H7 (cell line): ENCODE measurements around the gene MTHFS. TPM values are rescaled to one million over a fixed set of nuclear protein-coding genes. Genes with fewer than 3 reads are reported as not detected.
A peak's percentile ranks its signal among the peaks of the same experiment; 100 is the strongest.
"Not testable (repeated sequence)": the region's sequence is repeated elsewhere in the genome, so short reads cannot be mapped to it uniquely, and the experiment has no call there.

ENCODE experiments used
- DNase-seq: peaks from one replicate; pipeline ENCODE4 v3.0.0; 2012
- H3K27me3 ChIP-seq: 2 replicates; pipeline ENCODE4 v1.6.0; 2011; ENCODE audit warnings: mild to moderate bottlenecking, low read length; ENCODE audit not compliant: control insufficient read depth, insufficient read depth
- H3K36me3 ChIP-seq: replicated peaks from 2 replicates; pipeline ENCODE4 v1.5.1; 2011; ENCODE audit warnings: low read length; ENCODE audit not compliant: control insufficient read depth, insufficient read depth
- H3K4me3 ChIP-seq: 2 replicates; pipeline ENCODE4 v1.5.1; 2011; ENCODE audit warnings: low read depth, mild to moderate bottlenecking, control low read depth, low read length, moderate library complexity; ENCODE audit not compliant: insufficient read depth
- total RNA-seq: library from RNA; depleted of rRNA; stranded (reverse); fragments of >200 nt; shearing (Covaris generic); gene quantifications from 2 replicates; pipeline ENCODE4 v1.2.3, GENCODE V29; 2014

MTHFS gene
- total RNA-seq, 1 experiment from 2014 or later, result 13.9 TPM

DNA sequence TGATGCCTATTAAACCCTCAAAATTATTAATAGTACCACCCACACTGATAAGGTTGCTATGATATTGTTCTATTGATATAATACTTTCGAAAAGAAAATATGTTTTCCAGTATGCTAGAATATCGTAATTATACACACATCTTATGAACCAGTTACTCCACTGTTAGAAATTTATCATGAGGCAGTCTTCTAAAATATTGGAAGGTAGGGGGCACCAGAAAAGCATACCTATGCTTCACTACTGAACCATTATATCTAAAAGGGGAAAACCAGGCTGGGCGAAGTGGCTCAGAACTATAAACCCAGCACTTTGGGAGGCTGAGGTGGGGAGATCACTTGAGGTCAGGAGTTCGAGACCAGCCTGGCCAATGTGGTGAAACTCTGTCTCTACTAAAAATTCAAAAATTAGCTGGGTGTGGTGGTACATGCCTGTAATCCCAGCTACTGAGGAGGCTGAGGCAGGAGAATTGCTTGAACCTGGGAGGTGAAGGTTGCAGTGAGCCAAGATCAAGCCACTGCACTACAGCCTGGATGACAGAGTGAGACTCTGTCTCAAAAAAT lies 4.1 kb upstream of the MTHFS start:
- not testable (repeated sequence) for H3K36me3 ChIP-seq, DNase-seq, H3K27me3 ChIP-seq, H3K4me3 ChIP-seq

DNA sequence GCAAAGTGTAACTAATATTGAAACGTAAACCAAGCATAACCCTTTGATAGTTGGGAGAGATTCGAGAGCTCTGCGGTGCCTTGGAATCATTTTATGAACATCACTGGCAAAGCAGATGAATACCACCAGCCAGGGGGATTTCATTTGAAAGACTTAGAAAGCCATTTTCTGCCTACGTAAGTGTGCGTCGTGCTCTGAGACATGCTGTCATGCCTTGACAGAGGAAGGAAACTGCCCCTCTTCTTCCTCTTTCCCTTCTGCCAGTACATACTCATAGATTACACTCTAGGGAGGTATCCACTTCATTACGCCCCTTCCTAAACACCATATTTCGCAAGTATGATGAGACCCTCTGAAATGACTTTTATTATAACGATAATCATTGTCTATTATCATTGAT lies 3.3 kb upstream of the MTHFS start:
- no peaks in the 10 kb centered on the region for H3K27me3 ChIP-seq
- no peak for DNase-seq
- no peaks in the 10 kb centered on the region for H3K36me3 ChIP-seq
- no peak overlapping the region for H3K4me3 ChIP-seq

DNA sequence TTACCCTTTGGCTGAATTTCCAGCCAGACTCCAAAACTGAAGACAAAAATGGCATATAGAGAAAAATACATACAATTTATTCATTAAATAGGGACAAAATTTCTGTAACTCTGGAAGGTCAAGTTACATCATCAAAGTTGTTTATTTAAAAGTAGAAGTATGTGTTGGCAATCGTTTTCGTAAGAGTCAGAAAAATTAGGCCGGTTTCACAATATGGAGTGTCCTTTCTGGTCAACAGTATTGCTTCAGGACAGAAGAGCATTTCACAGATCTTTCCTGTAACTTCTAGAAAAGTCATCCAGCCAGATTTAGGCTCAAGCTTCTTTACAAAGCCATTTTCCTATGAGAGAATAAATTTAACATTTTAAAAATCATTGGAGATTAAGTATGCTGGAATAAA lies 2.0 kb upstream of the MTHFS start:
- DNase-seq, H3K4me3 ChIP-seq, H3K27me3 ChIP-seq, H3K36me3 ChIP-seq: not testable (repeated sequence)

DNA sequence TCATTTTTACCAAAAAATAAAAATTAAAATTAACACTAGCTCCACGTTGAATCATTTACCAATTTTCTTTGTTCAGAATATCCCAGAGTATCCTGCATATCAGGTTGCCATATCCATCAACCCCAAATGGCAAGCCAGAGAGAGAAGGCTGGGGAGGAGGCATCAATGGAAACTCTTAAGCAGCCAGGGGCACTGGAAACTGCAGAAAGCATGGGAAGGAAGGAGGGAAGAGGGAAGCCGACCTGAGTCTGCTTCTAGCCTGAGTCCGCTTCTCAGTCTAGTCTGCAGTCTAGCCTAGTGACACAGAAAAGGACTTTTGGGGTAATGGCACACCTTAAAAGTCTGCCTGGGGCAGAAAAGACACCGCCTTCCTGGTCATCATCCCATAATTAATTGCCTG lies 1.6 kb upstream of the MTHFS start:
- DNase-seq, result no peak
- Histone ChIP-seq H3K27me3 (no peaks in the 10 kb centered on the region), H3K36me3 (no peaks in the 10 kb centered on the region), H3K4me3 (no peak overlapping the region)

DNA sequence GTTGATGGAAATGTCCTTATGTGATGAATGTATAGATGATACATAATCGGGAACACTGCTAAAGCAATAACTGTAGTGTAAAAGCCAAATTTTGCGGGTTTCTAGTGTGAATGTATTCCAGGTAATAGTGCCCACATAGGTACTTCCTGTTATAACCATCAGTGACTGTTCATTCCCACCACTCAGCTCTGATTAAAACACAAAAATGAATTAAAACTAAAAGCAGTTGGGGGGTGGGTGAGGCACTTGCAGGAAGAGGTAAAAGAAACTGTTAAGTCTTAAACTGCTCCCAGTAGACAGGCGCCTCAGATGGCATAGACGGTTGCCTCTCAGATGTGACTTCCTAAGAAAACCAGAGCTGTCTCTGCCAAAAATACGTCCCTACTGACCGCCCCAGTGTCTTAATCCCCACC lies 893 bp upstream of the MTHFS start:
- H3K36me3 ChIP-seq, result no peaks in the 10 kb centered on the region
- no peak overlapping the region; the same call in 1 of the 2 replicates for H3K4me3 ChIP-seq
- H3K27me3 ChIP-seq, result no peaks in the 10 kb centered on the region
- no peak for DNase-seq

DNA sequence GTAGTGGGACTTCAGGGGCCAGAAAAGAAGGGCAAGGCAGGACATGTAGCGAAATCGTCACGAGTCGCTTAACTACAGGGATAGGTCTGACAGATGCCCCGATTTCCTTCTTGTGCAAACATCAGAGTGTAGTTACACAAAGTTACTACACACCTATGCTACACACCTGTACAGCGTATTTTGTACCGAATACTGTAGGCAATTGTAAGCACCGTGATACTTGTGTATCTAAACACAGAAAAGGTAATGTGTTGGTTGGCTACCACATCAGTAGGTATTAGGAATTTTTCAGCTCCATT lies 515 bp upstream of the MTHFS start:
- Histone ChIP-seq H3K4me3 (peak overlapping the region; percentile 98), H3K36me3 (no peaks in the 10 kb centered on the region), H3K27me3 (no peaks in the 10 kb centered on the region)
- DNase-seq, result no peak

DNA sequence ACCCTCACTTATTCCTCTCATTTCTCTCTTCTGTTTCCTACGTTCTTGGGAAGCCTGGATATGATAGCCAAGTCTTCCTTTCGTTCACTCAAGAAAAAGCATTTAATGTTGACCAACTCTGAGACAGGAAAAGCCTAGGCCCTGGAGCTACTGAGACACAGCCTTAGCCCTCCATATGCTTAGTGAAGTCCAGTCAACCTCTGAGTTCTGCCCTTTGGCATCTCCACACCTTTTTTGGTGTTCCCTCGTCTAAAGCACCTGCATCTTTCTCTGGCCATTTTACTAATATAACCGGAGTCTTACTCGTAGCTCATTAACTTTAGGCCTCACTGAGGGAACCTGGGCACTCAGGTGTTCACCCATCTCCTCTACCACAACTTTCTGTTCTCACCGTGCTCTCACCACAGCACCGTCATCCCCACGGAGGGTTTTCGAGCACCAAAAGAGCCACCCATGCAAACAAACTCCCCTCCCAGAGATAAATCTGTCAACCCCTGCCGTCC lies 632 bp downstream of the MTHFS start:
- no peaks in the 10 kb centered on the region for H3K27me3 ChIP-seq
- no peaks in the 10 kb centered on the region for H3K36me3 ChIP-seq
- no peak for DNase-seq
- H3K4me3 ChIP-seq, result peak overlapping the region; percentile 98

DNA sequence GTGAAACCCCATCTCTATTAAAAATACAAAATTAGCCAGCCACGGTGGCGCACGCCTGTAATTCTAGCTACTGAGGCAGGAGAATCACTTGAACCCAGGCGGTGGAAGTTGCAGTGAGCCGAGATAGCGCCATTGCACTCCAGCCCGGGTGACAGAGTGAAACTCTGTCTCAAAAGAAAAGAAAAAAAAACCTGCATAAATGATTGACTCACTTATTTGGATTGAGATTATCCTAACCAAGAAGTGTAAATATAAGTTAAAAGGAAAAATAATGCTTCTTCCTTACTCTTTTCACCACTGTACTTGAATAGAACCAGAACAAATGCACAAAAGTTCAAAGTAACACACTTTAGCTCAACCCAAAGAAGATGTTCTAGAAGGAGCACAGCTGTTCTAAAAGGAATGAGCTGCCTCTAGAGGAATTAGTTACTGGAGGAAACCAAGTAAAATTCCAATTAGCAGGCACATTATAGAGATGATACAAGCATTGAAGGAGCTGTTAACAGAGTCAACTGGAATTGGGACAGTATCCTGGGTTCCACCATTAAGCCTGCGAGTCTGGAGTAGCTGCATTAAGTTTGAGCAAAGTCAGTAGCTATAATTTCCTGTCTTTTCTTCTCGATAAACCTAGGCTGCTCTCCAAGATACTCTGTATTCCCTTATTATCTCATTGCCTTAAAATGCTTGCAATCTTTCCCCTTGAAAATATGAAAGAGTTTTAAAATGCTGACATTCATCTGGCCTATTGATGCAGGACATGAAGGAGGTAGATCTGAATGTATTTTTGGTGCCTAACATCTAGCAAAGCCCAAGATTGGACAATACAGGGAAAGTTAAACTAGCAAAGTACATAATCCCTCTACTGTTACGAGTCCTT lies 9.5 kb downstream of the MTHFS start:
- H3K4me3 ChIP-seq, result no peak overlapping the region
- DNase-seq, result no peak
- H3K27me3 ChIP-seq, result no peaks in the 10 kb centered on the region
- H3K36me3 ChIP-seq, result peaks cover 9% of the 10 kb centered on the region

DNA sequence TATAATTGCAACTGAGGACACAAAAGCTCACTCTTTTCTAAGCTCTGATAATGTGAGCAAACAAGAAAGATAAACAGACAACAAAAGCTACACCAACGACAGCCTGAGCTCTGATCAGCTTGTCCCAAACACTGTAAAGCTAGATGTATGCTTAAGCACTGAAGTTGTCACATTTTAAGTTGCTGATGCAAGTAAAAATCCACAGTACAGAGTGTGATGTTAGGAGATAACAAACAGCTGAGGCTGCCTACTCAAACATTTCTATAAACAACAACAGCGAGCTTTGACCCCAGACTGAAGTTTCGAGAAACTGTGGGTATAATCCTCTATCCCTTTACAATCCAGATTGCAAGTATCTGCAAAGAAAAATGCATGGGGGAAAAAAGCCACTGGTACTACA lies 10.7 kb downstream of the MTHFS start:
- no peak for DNase-seq
- Histone ChIP-seq H3K36me3 (peaks cover 11% of the 10 kb centered on the region), H3K27me3 (no peaks in the 10 kb centered on the region), H3K4me3 (no peak overlapping the region)

DNA sequence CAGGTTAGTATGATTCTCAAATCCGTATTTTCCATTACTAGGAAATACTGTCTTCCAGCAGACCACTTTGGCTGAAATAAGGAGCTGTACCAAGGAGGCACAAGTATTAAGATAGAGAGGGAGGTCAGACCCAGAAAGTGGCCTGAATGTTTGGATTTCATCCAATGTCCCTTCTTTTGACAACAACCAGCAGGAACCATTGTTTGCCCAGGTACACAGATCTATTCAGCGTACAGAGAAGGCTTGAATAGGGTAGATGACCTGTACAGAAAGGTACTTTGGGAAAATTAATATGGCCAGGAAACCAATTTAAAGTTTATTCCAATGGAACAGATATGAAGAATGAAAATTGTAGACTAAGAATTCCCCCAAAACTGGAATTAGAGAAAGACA lies 12.6 kb downstream of the MTHFS start:
- DNase-seq, result no peak
- H3K4me3 ChIP-seq, result no peak overlapping the region
- peaks cover 11% of the 10 kb centered on the region for H3K36me3 ChIP-seq
- H3K27me3 ChIP-seq, result no peaks in the 10 kb centered on the region

DNA sequence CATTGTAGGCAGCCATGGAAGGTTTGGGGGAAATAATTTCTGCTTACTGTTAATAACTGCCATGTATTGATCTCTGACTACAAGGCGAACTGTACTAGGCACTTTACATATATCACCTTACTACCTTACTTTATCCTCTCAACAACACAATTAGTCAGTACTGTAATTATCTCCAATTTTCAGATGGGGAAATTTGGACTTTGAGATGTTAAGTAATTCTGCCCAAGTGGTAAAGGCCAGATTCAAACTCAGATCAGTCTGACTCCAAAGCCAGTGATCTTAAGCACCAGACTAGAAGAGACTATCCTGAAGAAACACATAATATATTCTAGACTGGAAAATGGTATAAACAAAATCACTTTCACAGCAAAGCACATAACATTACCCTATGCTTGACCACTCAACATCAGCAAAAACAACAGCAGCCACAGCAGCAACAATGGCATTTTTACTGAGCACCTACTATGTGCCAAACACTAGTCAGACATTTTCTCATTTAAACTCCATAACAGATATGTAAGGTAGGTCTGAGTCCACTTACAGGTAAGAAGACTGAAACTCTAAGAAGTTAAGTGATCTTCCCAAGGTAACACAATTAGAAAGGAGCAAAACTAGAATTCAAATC lies 13.1 kb downstream of the MTHFS start:
- Histone ChIP-seq H3K27me3 (no peaks in the 10 kb centered on the region), H3K4me3 (no peak overlapping the region), H3K36me3 (peaks cover 10% of the 10 kb centered on the region)
- no peak for DNase-seq

DNA sequence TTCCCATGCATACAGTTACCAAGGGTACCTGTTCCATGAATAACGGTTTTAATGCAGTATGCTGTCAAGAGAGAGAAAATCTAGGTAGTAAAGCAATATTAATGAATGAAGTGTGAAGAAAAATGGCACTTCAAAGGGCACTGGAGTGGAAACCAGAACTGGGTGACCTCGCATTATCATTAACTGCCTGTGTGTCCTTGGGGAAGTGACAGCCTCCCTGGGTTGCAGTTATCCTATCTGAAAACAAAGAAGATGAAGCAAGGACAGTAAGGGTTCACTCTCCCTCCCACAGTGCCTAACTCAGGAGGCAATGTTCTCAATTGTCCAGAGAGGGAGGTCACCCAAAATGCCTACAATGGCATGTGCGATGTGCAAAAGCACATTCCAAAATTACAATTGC lies 15.1 kb downstream of the MTHFS start:
- Histone ChIP-seq H3K36me3 (peaks cover 12% of the 10 kb centered on the region), H3K27me3 (no peaks in the 10 kb centered on the region), H3K4me3 (no peak overlapping the region)
- no peak for DNase-seq

DNA sequence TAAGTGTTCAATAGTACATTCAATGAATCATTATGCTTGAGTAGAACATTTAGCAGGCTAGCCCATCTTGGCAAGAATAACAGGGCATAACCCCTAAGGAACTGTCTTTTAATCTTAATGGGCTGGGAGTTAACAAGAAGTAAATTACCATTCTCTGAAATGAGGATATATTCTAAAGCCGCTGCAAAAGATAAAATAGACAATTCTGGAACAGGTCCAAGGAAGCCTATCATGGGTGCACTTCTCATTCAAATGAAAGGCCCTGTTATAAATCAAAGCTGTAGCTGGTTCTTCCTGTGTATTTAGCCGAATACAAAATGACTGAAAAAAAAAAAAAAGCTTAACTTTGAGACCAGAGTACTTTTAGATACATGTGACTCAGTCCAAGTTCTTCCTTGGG lies 15.6 kb downstream of the MTHFS start:
- Histone ChIP-seq H3K4me3 (no peak overlapping the region), H3K36me3 (peaks cover 12% of the 10 kb centered on the region)

DNA sequence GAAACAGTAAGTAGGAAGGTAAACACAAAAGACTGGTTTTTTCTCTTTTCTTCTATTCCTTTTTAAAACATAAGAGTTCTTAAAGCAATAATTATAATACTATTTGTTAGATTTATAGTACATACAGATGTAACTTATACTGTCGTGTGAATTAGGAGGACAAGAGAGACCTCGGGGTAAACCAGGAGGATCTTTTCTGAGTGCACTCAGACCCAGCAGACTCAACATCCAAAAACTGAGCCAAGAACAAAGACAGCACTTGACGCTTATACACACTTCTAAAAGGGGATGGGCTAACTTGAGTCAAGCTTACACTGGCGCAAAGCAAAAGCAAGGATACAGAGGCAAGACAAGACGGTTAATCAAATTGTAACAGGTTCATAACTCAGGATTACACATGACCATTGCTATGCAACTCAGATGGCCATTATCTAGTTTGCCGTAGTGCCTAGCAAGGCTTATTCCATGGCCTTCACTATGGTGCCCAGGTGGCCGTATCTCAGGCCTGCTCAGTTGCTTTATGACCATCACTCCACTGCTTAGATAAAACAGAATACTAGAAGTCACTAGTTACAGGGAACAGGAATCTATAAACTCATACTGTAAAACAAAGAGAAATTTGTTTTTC lies 18.6 kb downstream of the MTHFS start:
- no peak overlapping the region for H3K4me3 ChIP-seq
- no peaks in the 10 kb centered on the region for H3K27me3 ChIP-seq
- no peak for DNase-seq
- peaks cover 9% of the 10 kb centered on the region for H3K36me3 ChIP-seq

More for the DNA sequence above, 15.6 kb downstream of the MTHFS start:
- no peaks in the 10 kb centered on the region for H3K27me3 ChIP-seq
- no peak for DNase-seq

DNA sequence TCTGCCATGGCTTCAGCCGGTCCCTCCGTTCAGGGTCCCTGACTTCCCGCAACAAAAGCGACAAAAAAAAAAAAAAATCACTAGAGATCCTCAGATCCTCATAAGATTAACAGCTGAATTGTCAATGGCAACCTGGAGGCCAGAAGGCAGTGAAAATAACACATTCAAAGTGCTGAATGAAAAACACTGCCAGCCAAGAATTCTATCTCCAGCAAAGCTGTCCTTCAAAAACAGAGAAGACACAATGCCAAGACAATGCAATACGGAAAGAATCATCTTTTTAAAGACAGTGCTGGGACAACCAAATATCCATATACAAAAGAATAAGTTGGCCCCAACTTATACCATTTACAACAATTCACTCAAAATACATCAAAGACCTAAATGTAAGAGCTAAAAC lies 21.6 kb downstream of the MTHFS start:
- H3K4me3 ChIP-seq, result no peak overlapping the region
- peaks cover 6% of the 10 kb centered on the region for H3K36me3 ChIP-seq
- no peaks in the 10 kb centered on the region for H3K27me3 ChIP-seq
- no peak for DNase-seq
